A673 (cell line): Measurements from ENCODE around the gene DNAH10. TPM values are rescaled to one million over a fixed set of nuclear protein-coding genes. Genes with fewer than 3 reads are reported as not detected.

Experiments
- BruUV-seq: library from RNA; stranded (reverse); fragments of 400-500 nt; replicated peaks from 2 replicates; lab custom pipeline; 2021; lab: Mats Ljungman, UMichigan
- CTCF ChIA-PET: fragments of 300-600 bp; sonication (Branson Sonifier 250); formaldehyde crosslinking; loops from one replicate; lab custom pipeline; 2022; ENCODE audit warnings: antibody characterized with exemption; lab: Charles Lee
- POLR2A ChIA-PET: fragments of 300-600 bp; sonication (Branson Sonifier 250); formaldehyde crosslinking; loops from one replicate; lab custom pipeline; 2022; ENCODE audit warnings: antibody characterized with exemption; ENCODE audit not compliant: low non-redundant PET; lab: Charles Lee
- DNase-seq: peaks from one replicate; pipeline ENCODE4 v3.0.0-alpha.2; 2015; ENCODE audit warnings: low spot score
- H3K27ac ChIP-seq: fragments of 200-600 bp; sonication (generic); 2 replicates; pipeline ENCODE4 v1.5.1; 2016; ENCODE audit warnings: mixed run types, low read depth, mild to moderate bottlenecking, mixed read lengths, antibody characterized with exemption, low read length; ENCODE audit not compliant: poor library complexity, severe bottlenecking
- H3K27me3 ChIP-seq: fragments of 200-600 bp; sonication (generic); replicated peaks from 2 replicates; pipeline ENCODE4 v1.6.1; 2017; ENCODE audit warnings: mixed run types, low read depth, mild to moderate bottlenecking, mixed read lengths, antibody characterized with exemption, low read length; ENCODE audit not compliant: insufficient read depth, poor library complexity
- H3K36me3 ChIP-seq: fragments of 200-600 bp; sonication (generic); 2 replicates; pipeline ENCODE4 v1.6.1; 2016; ENCODE audit warnings: mixed run types, mild to moderate bottlenecking, mixed read lengths, antibody characterized with exemption, low read length; ENCODE audit not compliant: insufficient read depth, poor library complexity, severe bottlenecking
- H3K4me1 ChIP-seq: fragments of 200-600 bp; sonication (generic); 2 replicates; pipeline ENCODE4 v1.6.1; 2017; ENCODE audit warnings: mixed run types, mild to moderate bottlenecking, mixed read lengths, antibody characterized with exemption, low read length; ENCODE audit not compliant: insufficient read depth, poor library complexity, severe bottlenecking
- H3K4me3 ChIP-seq: fragments of 200-600 bp; sonication (generic); 2 replicates; pipeline ENCODE4 v1.5.1; 2016; ENCODE audit warnings: low read depth, mixed run types, mild to moderate bottlenecking, mixed read lengths, low read length; ENCODE audit not compliant: poor library complexity, severe bottlenecking
- H3K9me3 ChIP-seq: fragments of 200-600 bp; sonication (generic); 2 replicates; pipeline ENCODE4 v1.6.1; 2016; ENCODE audit warnings: mixed run types, low read depth, mild to moderate bottlenecking, mixed read lengths, antibody characterized with exemption, low read length; ENCODE audit not compliant: poor library complexity, severe bottlenecking
- EZH2 ChIP-seq: fragments of 200-600 bp; sonication (generic); IDR thresholded peaks from 2 replicates; pipeline ENCODE4 v1.6.1; 2017; ENCODE audit warnings: borderline replicate concordance, low read depth, mild to moderate bottlenecking, mixed read lengths, antibody characterized with exemption, low read length; ENCODE audit not compliant: poor library complexity, severe bottlenecking
- intact Hi-C: fragments of 100-400 bp; cut with micrococcal nuclease; formaldehyde crosslinking; loops from one replicate; pipeline ENCODE4 v1.10.0; 2022; ENCODE audit not compliant: unreplicated experiment
- total RNA-seq: library from RNA; stranded (reverse); gene quantifications from 2 replicates; pipeline ENCODE4 v1.2.3, GENCODE V29; 2021
- TF ChIP-seq, protein P1 (sequence below): fragments of 300-800, 200-600 bp; sonication (generic); conservative IDR thresholded peaks from 2 replicates; pipeline ENCODE4 v1.5.1; 2017; ENCODE audit warnings: low read depth, mild to moderate bottlenecking, antibody characterized with exemption, low read length, moderate library complexity, mixed read lengths

DNAH10 gene
- total RNA-seq, 1 experiment from 2014 or later, result 1.1 TPM

DNA sequence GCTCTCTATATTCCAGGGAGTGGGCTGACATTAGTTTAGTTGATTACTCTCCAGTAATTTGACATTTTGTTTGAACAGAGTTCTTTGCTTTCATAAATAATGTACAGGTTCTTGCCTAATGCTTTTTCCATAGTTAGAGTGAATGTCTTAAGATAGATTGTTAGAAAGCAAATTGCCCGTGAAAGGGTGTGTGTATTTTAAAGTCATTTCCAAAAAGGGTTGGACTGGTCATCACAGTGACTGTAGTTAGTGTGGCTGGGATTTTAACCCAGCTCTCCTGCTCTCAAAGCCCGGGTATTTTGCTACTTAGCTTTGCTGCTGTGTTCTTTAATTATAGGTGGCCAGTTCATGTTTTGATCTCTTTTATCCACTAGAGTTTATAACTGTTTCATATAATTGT, 74.2 kb downstream of the DNAH10 start:
- intact Hi-C loops, result no loop called here
- Histone ChIP-seq H3K27me3 (no peaks in the 10 kb centered on the region), H3K9me3 (no peaks in the 10 kb centered on the region), H3K36me3 (no peaks in the 10 kb centered on the region), H3K4me3 (no peak overlapping the region), H3K4me1 (no peaks in the 10 kb centered on the region), H3K27ac (no peak overlapping the region)
- DNase-seq, result no peak
- POLR2A ChIA-PET, result no interaction called here
- no TSS peak for BruUV-seq
- CTCF ChIA-PET, result no interaction called here
- TF ChIP-seq, protein P1, sequence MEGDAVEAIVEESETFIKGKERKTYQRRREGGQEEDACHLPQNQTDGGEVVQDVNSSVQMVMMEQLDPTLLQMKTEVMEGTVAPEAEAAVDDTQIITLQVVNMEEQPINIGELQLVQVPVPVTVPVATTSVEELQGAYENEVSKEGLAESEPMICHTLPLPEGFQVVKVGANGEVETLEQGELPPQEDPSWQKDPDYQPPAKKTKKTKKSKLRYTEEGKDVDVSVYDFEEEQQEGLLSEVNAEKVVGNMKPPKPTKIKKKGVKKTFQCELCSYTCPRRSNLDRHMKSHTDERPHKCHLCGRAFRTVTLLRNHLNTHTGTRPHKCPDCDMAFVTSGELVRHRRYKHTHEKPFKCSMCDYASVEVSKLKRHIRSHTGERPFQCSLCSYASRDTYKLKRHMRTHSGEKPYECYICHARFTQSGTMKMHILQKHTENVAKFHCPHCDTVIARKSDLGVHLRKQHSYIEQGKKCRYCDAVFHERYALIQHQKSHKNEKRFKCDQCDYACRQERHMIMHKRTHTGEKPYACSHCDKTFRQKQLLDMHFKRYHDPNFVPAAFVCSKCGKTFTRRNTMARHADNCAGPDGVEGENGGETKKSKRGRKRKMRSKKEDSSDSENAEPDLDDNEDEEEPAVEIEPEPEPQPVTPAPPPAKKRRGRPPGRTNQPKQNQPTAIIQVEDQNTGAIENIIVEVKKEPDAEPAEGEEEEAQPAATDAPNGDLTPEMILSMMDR, result no peak
- no peak for TF ChIP-seq EZH2

DNA sequence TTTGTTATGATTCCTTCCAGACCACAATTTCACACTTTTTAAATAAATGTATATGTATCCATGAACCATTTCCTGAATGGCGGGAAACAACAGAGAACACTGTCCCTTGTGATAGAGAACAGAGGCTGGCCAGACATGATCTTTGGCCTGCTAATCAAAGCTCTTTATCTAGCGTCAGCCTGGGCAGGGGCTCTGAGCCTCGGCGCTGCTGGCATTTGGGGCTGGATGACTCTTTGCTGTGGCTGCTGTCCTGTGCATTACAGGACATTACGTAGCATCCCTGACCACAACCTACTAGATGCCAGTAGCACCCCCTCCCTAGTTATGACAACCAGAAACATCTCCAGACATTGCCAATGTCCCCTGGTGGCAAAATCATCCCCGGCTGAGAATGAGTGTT, 77.7 kb downstream of the DNAH10 start:
- no peak for TF ChIP-seq EZH2
- TF ChIP-seq, protein P1, result no peak
- H3K4me3 ChIP-seq, result no peak overlapping the region

GRCh38 chr12:123840765-123841425, 78.8 kb downstream of the DNAH10 start:
- BruUV-seq, result no TSS peak
- no peak for DNase-seq

More for the DNA sequence above, 77.7 kb downstream of the DNAH10 start:
- CTCF ChIA-PET, result no interaction called here
- no peaks in the 10 kb centered on the region for H3K36me3 ChIP-seq
- no peak overlapping the region for H3K27ac ChIP-seq
- BruUV-seq, result no TSS peak
- intact Hi-C loops, result no loop called here
- POLR2A ChIA-PET, result no interaction called here
- no peaks in the 10 kb centered on the region for H3K4me1 ChIP-seq
- no peaks in the 10 kb centered on the region for H3K27me3 ChIP-seq
- DNase-seq, result no peak
- no peaks in the 10 kb centered on the region for H3K9me3 ChIP-seq

More at GRCh38 chr12:123840765-123841425, 78.8 kb downstream of the DNAH10 start:
- Histone ChIP-seq H3K4me1 (no peaks in the 10 kb centered on the region), H3K4me3 (no peak overlapping the region), H3K36me3 (no peaks in the 10 kb centered on the region), H3K9me3 (no peaks in the 10 kb centered on the region), H3K27ac (no peak overlapping the region), H3K27me3 (no peaks in the 10 kb centered on the region)
- no peak for TF ChIP-seq EZH2
- TF ChIP-seq, protein P1, result no peak
- POLR2A ChIA-PET, result no interaction called here
- intact Hi-C loops, result no loop called here
- CTCF ChIA-PET, result no interaction called here
